ENCODE results near the gene TRIM67.

DNA sequence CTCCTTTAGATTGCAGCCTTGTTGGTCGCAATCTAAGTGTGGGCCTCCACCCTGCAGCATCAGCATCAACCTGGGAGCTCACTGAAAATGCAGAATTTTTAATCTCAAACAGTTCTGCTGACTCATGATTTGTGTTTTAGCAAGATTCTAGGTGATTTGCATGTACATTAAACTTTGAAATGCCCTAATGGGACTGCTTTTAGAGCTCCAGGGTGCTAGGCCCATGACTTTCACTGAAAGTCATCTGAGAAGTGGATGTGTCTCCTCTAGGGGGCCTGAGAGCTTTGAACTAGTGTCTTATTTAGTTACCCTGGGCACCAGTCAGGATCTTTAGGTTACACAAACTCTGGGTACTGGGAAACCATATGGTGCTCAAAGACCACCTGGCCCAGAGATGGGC is 9.0 kb downstream of the TRIM67 start:
- TF ChIP-seq, protein P1, sequence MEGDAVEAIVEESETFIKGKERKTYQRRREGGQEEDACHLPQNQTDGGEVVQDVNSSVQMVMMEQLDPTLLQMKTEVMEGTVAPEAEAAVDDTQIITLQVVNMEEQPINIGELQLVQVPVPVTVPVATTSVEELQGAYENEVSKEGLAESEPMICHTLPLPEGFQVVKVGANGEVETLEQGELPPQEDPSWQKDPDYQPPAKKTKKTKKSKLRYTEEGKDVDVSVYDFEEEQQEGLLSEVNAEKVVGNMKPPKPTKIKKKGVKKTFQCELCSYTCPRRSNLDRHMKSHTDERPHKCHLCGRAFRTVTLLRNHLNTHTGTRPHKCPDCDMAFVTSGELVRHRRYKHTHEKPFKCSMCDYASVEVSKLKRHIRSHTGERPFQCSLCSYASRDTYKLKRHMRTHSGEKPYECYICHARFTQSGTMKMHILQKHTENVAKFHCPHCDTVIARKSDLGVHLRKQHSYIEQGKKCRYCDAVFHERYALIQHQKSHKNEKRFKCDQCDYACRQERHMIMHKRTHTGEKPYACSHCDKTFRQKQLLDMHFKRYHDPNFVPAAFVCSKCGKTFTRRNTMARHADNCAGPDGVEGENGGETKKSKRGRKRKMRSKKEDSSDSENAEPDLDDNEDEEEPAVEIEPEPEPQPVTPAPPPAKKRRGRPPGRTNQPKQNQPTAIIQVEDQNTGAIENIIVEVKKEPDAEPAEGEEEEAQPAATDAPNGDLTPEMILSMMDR (IDR thresholded peaks at IDR 0.05; ENCODE audit: poor library complexity) = no peak
- no peak for TF ChIP-seq EZH2 (IDR thresholded peaks at IDR 0.05; ENCODE audit: borderline replicate concordance)
- TF ChIP-seq EZH2phosphoT487 (IDR thresholded peaks at IDR 0.05; ENCODE audit: low read depth, severe bottlenecking, unreplicated experiment) = no peak

All from hepatocyte (in vitro differentiated cells).